Astrocyte (in vitro differentiated cells and primary cell): ENCODE results near the gene TNFSF10.

Experiments
- CTCF ChIP-seq: IDR thresholded peaks from 2 replicates; pipeline ENCODE4 v1.5.1; 2011; ENCODE audit warnings: low read depth, mild to moderate bottlenecking, inconsistent platforms, low read length, moderate library complexity; ENCODE audit not compliant: insufficient read depth
- EZH2 ChIP-seq: IDR thresholded peaks from 2 replicates; pipeline ENCODE4 v1.6.1; 2012; ENCODE audit warnings: mild to moderate bottlenecking, low read length, inconsistent platforms; ENCODE audit not compliant: insufficient read depth

- no peak for TF ChIP-seq CTCF
- no peak for TF ChIP-seq EZH2
Measured at GRCh38 chr3:172539273-172539672, 16.0 kb upstream of the TNFSF10 start.
